Retinal pigment epithelial cell (primary cell): Measurements from ENCODE around the gene BSCL2.

Experiments
- DNase-seq: peaks from one replicate; pipeline ENCODE4 v3.0.0-alpha.2; 2010; ENCODE audit warnings: low read depth
- H3K4me3 ChIP-seq: 2 replicates; pipeline ENCODE4 v1.5.1; 2011; ENCODE audit warnings: mild to moderate bottlenecking, low read length, control low read depth, moderate library complexity
- TF ChIP-seq, protein P1 (sequence below): conservative IDR thresholded peaks from 2 replicates; pipeline ENCODE4 v1.5.1; 2011; ENCODE audit warnings: low read depth, low read length, control low read depth, inconsistent platforms

BSCL2 gene

DNA sequence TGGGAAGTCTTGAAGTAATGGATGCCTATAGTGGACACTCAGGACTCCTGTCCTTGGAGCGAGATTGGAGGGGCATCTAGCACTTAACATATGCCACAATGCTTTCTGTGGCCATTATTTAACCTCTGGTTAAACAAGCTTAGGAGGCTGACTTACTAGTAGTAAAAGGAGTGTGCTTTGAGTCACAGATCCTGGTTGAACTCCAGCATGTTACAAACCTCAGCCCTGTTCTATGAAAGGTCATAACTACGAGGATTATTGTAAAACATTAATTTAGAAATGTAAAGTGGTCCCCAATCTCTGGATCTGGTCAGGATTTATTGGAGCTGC is 34.1 kb downstream of the BSCL2 start:
- no peak for DNase-seq
- H3K4me3 ChIP-seq: no peak overlapping the region
- TF ChIP-seq, protein P1, sequence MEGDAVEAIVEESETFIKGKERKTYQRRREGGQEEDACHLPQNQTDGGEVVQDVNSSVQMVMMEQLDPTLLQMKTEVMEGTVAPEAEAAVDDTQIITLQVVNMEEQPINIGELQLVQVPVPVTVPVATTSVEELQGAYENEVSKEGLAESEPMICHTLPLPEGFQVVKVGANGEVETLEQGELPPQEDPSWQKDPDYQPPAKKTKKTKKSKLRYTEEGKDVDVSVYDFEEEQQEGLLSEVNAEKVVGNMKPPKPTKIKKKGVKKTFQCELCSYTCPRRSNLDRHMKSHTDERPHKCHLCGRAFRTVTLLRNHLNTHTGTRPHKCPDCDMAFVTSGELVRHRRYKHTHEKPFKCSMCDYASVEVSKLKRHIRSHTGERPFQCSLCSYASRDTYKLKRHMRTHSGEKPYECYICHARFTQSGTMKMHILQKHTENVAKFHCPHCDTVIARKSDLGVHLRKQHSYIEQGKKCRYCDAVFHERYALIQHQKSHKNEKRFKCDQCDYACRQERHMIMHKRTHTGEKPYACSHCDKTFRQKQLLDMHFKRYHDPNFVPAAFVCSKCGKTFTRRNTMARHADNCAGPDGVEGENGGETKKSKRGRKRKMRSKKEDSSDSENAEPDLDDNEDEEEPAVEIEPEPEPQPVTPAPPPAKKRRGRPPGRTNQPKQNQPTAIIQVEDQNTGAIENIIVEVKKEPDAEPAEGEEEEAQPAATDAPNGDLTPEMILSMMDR: no peak

DNA sequence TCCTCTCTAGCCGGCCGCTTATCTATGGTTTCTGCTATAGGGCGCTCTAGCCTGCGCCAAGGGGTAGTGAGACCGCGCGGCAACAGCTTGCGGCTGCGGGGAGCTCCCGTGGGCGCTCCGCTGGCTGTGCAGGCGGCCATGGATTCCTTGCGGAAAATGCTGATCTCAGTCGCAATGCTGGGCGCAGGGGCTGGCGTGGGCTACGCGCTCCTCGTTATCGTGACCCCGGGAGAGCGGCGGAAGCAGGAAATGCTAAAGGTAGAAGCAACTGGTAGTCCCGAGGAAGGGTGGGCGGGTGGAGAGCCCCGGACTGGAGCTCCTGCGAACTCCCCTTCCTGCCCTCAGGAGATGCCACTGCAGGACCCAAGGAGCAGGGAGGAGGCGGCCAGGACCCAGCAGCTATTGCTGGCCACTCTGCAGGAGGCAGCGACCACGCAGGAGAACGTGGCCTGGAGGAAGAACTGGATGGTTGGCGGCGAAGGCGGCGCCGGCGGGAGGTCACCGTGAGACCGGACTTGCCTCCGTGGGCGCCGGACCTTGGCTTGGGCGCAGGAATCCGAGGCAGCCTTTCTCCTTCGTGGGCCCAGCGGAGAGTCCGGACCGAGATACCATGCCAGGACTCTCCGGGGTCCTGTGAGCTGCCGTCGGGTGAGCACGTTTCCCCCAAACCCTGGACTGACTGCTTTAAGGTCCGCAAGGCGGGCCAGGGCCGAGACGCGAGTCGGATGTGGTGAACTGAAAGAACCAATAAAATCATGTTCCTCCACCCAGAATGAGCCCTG is 35.4 kb downstream of the BSCL2 start, which contains the start of the genes LBHD1 and UQCC3:
TSS of gene LBHD1 (minus strand) at position 660 of the 782 bp plus-strand sequence. CDS start 2,236 bp downstream, outside the sequence.
TSS of gene UQCC3 (plus strand) at position 66 of the 782 bp plus-strand sequence. CDS start at position 139, 73 bp downstream.
- H3K4me3 ChIP-seq: peak within 1 kb of the TSS; percentile 85
- TF ChIP-seq, protein P1: no peak

DNA sequence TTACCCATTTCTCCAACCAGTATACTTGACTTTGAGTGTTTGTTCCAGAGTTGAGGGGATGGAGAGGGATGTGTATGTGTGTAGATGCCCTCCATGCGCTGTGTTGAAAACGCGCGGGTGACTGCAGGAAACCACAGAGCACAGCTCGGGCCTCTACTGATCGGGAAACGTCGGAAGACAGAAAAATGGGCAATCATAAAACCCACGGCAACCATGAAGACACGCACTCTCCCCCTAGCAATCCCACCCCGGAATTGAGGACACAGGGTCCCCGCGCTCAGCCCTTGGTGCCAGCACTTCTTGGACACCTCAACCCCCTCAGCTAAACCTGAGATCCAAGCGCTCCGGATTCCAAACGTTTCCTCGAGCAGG is 36.0 kb downstream of the BSCL2 start:
- H3K4me3 ChIP-seq: peak overlapping the region; percentile 85
- no peak for DNase-seq
- TF ChIP-seq, protein P1: no peak

More for the DNA sequence above, 35.4 kb downstream of the BSCL2 start, which contains the start of the genes LBHD1 and UQCC3:
- DNase-seq: peak; percentile 61

DNA sequence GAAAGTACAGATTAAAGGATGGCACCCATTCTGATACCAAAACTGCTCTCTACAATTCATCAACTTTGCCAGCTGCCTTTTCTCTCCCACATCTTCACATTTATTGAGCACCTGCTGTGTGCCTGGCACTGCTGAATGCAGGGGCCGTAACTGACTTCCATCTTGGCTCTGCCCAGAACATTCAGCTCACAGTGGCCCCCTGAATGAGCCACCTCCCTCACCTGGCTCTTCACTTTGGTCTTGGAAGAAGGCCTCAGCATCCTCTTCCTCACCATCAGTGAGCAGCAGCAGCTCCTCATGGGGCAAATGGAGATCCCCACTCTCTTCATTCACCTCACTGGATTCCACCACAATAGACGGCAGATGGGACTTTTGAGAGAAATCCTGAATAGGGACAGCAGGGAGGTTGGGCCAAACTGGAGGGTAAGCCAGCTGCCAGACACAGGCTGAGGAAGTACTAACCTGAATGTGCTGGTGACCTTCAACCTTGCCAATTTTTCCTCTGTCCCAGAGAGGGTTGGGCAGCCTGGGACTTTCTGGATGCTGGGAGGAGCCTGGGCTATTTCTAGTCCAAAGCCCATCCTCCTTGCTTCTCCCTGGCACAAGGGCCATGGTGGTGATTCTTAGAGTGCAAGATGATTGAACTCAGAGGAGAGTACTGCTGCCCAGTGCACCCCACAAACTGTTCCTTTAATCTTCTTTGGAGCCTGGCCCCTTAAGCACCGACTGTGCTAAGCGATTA is 37.6 kb downstream of the BSCL2 start:
- no peak for DNase-seq
- TF ChIP-seq, protein P1: no peak
- no peak overlapping the region for H3K4me3 ChIP-seq

DNA sequence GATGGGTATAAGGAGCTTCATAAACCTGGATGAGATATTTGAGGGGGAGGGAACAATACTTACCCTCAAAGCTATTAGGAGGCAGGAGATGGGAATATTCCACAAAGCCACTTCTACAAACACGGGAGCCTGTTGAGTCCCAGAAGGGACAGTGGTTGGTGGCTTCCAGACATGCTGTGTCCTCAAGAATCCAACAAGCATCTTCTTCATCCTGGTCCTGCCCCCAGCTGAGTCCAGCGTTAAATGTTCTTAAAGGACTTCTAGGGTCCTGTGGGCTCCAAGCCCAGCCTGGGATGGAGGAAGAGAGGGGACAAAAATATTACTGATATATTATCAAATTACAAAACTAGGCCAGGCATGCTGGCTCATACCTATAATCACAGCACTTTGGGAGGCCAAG is 39.8 kb downstream of the BSCL2 start:
- TF ChIP-seq, protein P1: no peak
- peak overlapping the region; percentile 0 for H3K4me3 ChIP-seq
- DNase-seq: no peak

DNA sequence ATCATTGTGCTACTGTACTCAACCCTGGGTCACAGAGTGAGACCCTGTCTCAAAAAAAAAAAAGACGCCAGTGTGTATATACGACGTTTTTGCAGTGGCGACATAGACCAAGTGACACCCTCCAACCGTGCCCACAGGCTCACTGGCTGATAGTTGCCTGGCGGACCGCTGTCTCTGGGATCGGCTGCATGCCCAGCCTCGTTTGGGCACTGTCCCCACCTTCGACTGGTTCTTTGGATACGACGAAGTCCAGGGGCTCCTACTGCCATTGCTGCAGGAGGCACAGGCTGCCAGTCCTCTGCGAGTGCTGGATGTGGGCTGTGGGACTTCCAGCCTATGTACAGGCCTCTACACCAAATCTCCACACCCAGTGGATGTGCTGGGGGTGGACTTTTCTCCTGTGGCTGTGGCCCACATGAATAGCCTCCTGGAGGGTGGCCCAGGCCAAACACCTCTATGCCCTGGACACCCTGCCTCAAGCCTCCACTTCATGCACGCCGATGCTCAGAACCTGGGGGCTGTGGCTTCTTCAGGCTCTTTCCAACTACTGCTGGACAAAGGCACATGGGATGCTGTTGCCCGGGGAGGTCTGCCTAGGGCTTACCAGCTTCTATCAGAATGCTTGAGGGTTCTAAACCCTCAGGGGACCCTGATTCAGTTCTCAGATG is 40.8 kb downstream of the BSCL2 start:
- TF ChIP-seq, protein P1: no peak
- DNase-seq: no peak
- peak overlapping the region; percentile 88 for H3K4me3 ChIP-seq
